ENCODE data around the gene UBAC2. TPM values are rescaled to one million over a fixed set of nuclear protein-coding genes. Genes with fewer than 3 reads are reported as not detected.

The UBAC2 gene
- total RNA-seq, 4 donors from 2014 or later, result 67.3 to 111 (median 93.8) TPM

DNA sequence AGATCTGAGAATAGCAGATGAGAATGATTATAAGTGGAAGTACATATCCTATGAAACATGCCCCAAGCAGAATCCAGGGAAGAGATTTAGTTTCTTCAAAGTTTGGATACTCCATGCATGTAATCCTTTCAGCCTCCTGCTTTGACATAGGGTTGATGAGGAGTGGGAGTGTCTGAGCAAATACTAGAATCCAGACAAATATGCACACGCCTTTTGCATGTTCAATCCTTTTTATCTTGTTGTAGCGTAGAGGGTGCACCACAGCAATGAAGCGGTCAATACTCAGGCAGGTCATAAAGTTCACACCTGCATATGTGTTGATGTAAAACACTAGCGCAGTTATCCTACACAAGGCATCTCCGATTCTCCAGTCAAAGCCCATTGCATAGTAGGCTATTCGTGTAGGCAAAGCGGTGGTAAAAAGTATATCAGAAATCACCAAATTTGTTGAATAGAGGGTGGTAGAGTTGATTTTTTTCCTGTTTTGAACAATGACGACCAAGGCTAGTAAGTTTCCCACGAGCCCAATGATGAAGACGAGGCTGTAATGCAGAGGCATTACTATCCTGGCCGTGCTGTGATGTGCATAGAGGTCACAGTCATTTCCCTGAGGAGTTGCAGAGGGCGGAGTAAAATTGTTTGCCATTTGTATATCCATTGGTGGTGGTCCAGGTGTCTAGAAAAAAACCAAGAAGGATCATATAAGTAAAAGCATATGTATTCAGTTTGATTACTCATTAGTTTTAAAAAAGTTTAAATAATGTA, 95.0 kb downstream of the UBAC2 start:
- 93% methylated on average over 12 of the region's 12 CpGs for WGBS
- no peak overlapping the region for H3K27ac ChIP-seq
- no peaks in the 10 kb centered on the region for H3K27me3 ChIP-seq
- H3K4me1 ChIP-seq, result no peaks in the 10 kb centered on the region
- no peaks in the 10 kb centered on the region for H3K36me3 ChIP-seq
- no peak overlapping the region for H3K4me3 ChIP-seq
- TF ChIP-seq EP300 (IDR thresholded peaks at IDR 0.05) (no peak), POLR2A (IDR thresholded peaks at IDR 0.05) (no peak), POLR2AphosphoS5 (IDR thresholded peaks at IDR 0.05) (no peak), CTCF (IDR thresholded peaks at IDR 0.05) (no peak)
- DNase-seq (ENCODE audit: low spot score in 2 of 2), result no peak
- H3K9me3 ChIP-seq, result no peaks in the 10 kb centered on the region

DNA sequence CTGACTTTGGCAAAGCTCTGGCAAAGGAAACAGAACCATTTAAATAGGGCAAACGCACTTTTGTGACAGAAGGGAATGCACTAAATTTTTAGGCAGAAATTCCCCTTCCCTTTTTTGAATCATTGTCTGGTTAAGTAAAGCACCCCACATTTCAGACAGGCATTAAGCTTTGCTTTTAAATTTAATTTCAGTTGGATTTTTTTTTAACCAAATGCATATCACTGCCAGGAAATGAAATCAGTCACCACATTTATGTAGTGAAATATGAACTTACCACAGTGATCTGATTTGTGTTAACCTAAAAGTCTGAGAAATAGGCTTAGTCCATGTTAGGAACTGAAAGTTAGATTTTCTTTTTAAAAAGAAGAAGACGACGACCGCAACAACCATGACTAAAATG, 95.7 kb downstream of the UBAC2 start:
- Histone ChIP-seq H3K4me3 (no peak overlapping the region), H3K36me3 (no peaks in the 10 kb centered on the region), H3K27me3 (no peaks in the 10 kb centered on the region), H3K9me3 (no peaks in the 10 kb centered on the region), H3K27ac (no peak overlapping the region), H3K4me1 (no peaks in the 10 kb centered on the region)
- TF ChIP-seq POLR2A (IDR thresholded peaks at IDR 0.05) (no peak), POLR2AphosphoS5 (IDR thresholded peaks at IDR 0.05) (no peak)
- no peak for DNase-seq (ENCODE audit: low spot score in 2 of 2)
- WGBS, result 74% methylated on average over 4 of the region's 4 CpGs

DNA sequence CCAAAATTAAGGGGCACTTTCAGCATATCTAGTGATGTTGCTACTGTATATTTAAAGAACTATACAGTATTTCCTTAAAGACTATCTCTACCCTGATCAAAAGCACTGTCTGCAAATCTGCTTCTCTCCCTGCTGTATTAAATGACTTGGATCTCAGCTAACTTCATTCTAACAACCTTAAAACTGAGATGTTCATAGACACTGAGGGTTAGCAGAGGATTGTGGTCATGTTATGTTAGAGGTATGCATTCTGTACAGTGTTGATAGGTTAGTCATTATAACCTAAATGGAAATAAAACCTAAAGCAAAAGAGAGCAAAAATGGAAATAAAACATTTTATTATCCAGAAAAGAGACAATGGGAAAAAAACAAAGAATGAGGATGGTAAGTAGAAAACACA, 96.7 kb downstream of the UBAC2 start:
- TF ChIP-seq EP300 (IDR thresholded peaks at IDR 0.05), result no peak
- TF ChIP-seq POLR2A (IDR thresholded peaks at IDR 0.05), result no peak
- TF ChIP-seq POLR2AphosphoS5 (IDR thresholded peaks at IDR 0.05), result no peak
- TF ChIP-seq CTCF (IDR thresholded peaks at IDR 0.05), result no peak
- DNase-seq (ENCODE audit: low spot score in 2 of 2), result no peak
- no peaks in the 10 kb centered on the region for H3K4me1 ChIP-seq
- H3K9me3 ChIP-seq, result no peaks in the 10 kb centered on the region
- no peaks in the 10 kb centered on the region for H3K27me3 ChIP-seq
- no peak overlapping the region for H3K27ac ChIP-seq
- no peak overlapping the region for H3K4me3 ChIP-seq
- H3K36me3 ChIP-seq, result no peaks in the 10 kb centered on the region

- WGBS, result 96% methylated on average over 2 of the region's 2 CpGs
- H3K27ac ChIP-seq, result no peak overlapping the region
- H3K36me3 ChIP-seq, result peaks cover 2% of the 10 kb centered on the region
- no peaks in the 10 kb centered on the region for H3K27me3 ChIP-seq
- H3K4me1 ChIP-seq, result no peaks in the 10 kb centered on the region
- no peak overlapping the region for H3K4me3 ChIP-seq
- TF ChIP-seq EP300 (IDR thresholded peaks at IDR 0.05), result no peak
- TF ChIP-seq CTCF (IDR thresholded peaks at IDR 0.05), result no peak
- no peak for TF ChIP-seq POLR2AphosphoS5 (IDR thresholded peaks at IDR 0.05)
- no peak for TF ChIP-seq POLR2A (IDR thresholded peaks at IDR 0.05)
- no peaks in the 10 kb centered on the region for H3K9me3 ChIP-seq
- no peak for DNase-seq (ENCODE audit: low spot score in 2 of 2)
Measured at GRCh38 chr13:99298056-99298455, 97.4 kb downstream of the UBAC2 start.

- no peaks in the 10 kb centered on the region for H3K27me3 ChIP-seq
- H3K4me3 ChIP-seq, result no peak overlapping the region
- no peak for DNase-seq (ENCODE audit: low spot score in 2 of 2)
- H3K4me1 ChIP-seq, result no peaks in the 10 kb centered on the region
- H3K27ac ChIP-seq, result no peak overlapping the region
- TF ChIP-seq CTCF (IDR thresholded peaks at IDR 0.05), result no peak
- no peak for TF ChIP-seq EP300 (IDR thresholded peaks at IDR 0.05)
- TF ChIP-seq POLR2A (IDR thresholded peaks at IDR 0.05), result no peak
- TF ChIP-seq POLR2AphosphoS5 (IDR thresholded peaks at IDR 0.05), result no peak
- peaks cover 2% of the 10 kb centered on the region for H3K36me3 ChIP-seq
- H3K9me3 ChIP-seq, result no peaks in the 10 kb centered on the region
- 88% methylated on average over 4 of the region's 4 CpGs for WGBS
Measured at GRCh38 chr13:99299256-99299919, 98.7 kb downstream of the UBAC2 start.

All from suprapubic skin (tissue), 4 donors.